ENCODE data around the gene TTI1.

Gene TTI1

DNA sequence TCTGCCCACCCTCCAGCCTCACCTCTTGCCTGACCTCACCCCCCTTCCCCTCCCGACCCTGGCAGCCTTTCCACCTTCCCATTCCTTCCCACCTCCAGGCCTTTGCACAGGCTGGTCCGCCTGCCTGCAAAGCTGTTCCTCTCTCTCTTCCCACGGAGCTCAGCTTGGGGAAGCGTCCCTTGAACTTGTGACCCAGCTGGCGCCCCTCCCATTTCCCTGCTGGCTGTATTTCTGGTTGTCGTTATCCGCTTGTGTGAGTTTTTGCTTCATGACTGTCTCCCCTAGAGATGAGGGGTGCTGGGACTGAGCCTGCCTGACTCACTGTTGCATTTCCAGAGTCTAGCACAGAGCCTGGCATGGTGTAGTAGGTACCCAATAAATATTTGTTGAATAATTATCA lies 97.8 kb downstream of the TTI1 start:
- no peak overlapping the region for H3K4me3 ChIP-seq (ENCODE audit: low read depth, low read length)
- TF ChIP-seq POLR2A (IDR thresholded peaks at IDR 0.05; ENCODE audit: extremely low read depth, insufficient read length), result no peak
- TF ChIP-seq, protein P1, sequence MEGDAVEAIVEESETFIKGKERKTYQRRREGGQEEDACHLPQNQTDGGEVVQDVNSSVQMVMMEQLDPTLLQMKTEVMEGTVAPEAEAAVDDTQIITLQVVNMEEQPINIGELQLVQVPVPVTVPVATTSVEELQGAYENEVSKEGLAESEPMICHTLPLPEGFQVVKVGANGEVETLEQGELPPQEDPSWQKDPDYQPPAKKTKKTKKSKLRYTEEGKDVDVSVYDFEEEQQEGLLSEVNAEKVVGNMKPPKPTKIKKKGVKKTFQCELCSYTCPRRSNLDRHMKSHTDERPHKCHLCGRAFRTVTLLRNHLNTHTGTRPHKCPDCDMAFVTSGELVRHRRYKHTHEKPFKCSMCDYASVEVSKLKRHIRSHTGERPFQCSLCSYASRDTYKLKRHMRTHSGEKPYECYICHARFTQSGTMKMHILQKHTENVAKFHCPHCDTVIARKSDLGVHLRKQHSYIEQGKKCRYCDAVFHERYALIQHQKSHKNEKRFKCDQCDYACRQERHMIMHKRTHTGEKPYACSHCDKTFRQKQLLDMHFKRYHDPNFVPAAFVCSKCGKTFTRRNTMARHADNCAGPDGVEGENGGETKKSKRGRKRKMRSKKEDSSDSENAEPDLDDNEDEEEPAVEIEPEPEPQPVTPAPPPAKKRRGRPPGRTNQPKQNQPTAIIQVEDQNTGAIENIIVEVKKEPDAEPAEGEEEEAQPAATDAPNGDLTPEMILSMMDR (IDR thresholded peaks at IDR 0.05; ENCODE audit: low read depth, low read length), result no peak
- TF ChIP-seq MYC (IDR thresholded peaks at IDR 0.05; ENCODE audit: low read depth, low read length), result no peak
- TF ChIP-seq, protein P2, sequence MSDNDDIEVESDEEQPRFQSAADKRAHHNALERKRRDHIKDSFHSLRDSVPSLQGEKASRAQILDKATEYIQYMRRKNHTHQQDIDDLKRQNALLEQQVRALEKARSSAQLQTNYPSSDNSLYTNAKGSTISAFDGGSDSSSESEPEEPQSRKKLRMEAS (IDR thresholded peaks at IDR 0.05; ENCODE audit: low read depth, low read length), result no peak
- DNase-seq (ENCODE audit: low read depth), result no peak

DNA sequence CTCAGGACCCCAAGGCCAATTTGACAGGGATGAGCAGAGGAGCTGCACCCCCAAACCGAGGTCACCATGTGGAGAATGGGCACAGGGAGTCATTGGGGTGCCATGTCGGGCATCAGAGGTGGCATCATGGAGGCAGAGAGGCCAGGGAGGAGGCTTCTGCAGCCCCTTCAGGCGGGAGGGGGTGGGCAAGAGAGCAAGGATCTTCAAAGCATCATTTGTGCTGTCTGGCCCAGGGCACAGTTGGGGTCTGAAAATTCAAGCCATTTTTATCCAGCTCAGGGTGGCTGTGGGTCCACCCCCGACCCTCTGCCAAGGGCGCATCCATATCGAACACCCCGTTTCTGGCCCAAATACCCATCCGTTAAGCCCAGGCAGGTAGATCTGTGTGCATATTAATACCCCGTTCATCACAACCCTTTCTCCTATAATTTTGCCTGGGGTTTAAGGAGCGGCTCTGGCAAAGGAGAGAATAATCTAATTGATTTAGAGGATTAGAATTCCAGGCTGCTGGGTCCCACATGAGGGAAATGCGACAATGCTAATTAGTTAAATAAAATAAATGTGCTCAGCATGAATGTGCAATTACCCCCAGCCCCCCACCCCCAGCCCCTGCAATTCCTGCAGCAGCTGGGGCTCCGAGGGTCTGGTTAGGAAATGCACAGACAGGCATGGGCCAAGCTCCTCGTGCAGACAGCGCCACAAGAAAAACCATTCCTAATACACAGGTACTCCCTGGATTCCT lies 98.5 kb downstream of the TTI1 start:
- H3K4me3 ChIP-seq (ENCODE audit: low read depth, low read length), result no peak overlapping the region
- TF ChIP-seq, protein P2 (IDR thresholded peaks at IDR 0.05; ENCODE audit: low read depth, low read length), result no peak
- TF ChIP-seq MYC (IDR thresholded peaks at IDR 0.05; ENCODE audit: low read depth, low read length), result no peak
- no peak for TF ChIP-seq POLR2A (IDR thresholded peaks at IDR 0.05; ENCODE audit: extremely low read depth, insufficient read length)
- TF ChIP-seq, protein P1 (IDR thresholded peaks at IDR 0.05; ENCODE audit: low read depth, low read length), result no peak
- DNase-seq (ENCODE audit: low read depth), result no peak

GRCh38 chr20:37933786-37934633 lies 99.2 kb downstream of the TTI1 start:
- no peak for DNase-seq (ENCODE audit: low read depth)
- TF ChIP-seq, protein P1 (IDR thresholded peaks at IDR 0.05; ENCODE audit: low read depth, low read length), result no peak
- no peak for TF ChIP-seq MYC (IDR thresholded peaks at IDR 0.05; ENCODE audit: low read depth, low read length)
- no peak for TF ChIP-seq POLR2A (IDR thresholded peaks at IDR 0.05; ENCODE audit: extremely low read depth, insufficient read length)
- TF ChIP-seq, protein P2 (IDR thresholded peaks at IDR 0.05; ENCODE audit: low read depth, low read length), result no peak
- no peak overlapping the region for H3K4me3 ChIP-seq (ENCODE audit: low read depth, low read length)
